Activated CD4-positive, alpha-beta T cell treated with anti-CD3 and anti-CD28 coated beads, Interleukin-2, amount 50 U/mL, for 16 hours (primary cell): Measurements from ENCODE around the gene IKBKG.
"Not testable (repeated sequence)": the region's sequence is repeated elsewhere in the genome, so short reads cannot be mapped to it uniquely, and the experiment has no call there.

ENCODE experiments used
- DNase-seq: peaks from one replicate; pipeline ENCODE4 v3.0.0-alpha.2; 2020

IKBKG gene

DNA sequence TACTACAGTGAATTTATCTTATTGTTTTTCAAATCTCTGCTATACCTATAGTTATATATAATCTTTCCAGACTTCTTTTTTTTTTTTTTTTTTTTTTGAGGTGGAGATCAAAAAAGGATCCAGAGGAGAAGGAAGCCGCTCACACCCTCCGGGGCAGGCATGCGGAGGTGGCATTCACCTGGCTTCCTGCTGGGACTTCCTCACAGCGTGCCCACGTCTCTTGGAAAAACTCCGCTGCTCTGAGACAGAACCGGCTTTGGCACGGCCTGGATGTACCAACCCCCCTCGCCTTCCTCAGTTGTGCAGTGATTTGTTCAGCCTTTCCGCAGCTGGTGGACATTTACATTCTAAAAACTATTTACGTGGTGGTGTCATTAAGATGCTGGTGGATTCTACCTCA lies 60.6 kb downstream of the IKBKG start:
- not testable (repeated sequence) for DNase-seq

DNA sequence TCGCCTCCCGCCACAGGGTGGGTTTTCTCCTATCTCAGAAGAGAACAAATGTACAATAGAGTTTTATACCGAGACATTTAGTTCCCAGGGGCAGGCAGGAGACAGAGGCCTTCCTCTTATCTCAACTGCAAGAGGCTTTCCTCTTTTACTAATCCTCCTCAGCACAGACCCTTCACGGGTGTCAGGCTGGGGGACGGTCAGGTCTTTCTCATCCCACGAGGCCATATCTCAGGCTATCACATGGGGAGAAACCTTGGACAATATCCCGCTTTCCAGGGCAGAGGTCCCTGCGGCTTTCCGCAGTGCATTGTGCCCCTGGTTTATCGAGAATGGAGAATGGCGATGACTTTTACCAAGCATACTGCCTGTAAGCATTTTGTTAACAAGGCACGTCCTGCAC lies 61.4 kb downstream of the IKBKG start:
- DNase-seq, result not testable (repeated sequence)

DNA sequence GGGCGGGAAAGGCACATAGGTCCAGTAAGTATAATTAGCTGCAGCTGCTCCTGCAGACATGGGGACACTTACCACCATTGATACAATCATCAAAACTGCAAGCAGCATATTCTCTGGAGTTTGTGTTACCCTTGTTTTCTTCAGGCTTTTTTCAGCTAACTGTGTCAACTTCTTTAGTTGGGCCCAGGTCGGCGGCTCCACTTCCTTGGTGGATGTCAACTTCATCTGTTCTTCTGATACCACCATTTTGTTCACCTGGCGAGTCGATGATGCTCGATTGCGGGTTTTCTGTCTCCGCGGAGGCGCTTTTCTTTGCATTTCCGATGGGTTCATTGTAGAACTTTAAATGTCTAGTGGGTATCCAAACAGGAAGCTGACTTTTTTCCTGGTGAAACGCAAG lies 63.7 kb downstream of the IKBKG start:
- DNase-seq, result not testable (repeated sequence)

DNA sequence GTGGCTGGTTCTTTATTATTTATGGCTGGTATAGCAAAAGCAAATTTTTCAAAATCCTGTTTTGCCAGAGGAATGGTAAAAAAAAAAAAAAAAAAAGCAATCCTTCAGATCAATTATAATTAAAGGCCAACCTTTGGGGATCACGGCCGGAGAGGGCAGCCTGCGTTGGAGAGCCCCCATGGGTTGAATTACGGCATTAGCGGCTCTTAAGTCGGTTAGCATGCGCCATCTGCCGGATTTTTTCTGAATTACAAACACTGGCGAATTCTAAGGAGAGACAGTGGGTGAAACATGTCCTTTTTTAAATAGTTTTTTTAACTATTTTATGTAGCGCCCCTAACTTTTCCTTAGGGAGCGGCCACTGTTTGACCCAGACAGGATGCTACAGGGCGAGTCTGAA lies 66.2 kb downstream of the IKBKG start:
- DNase-seq, result not testable (repeated sequence)
